Stimulated activated CD8-positive, alpha-beta memory T cell treated with anti-CD3 and anti-CD28 coated beads, Interleukin-15, amount 100 ng/mL, for 1 hour (primary cell): ENCODE results near the gene RPRD1B.

Source experiments
- DNase-seq: peaks from one replicate; pipeline ENCODE4 v3.0.0-alpha.2; 2020; ENCODE audit warnings: low read depth

RPRD1B gene

DNA sequence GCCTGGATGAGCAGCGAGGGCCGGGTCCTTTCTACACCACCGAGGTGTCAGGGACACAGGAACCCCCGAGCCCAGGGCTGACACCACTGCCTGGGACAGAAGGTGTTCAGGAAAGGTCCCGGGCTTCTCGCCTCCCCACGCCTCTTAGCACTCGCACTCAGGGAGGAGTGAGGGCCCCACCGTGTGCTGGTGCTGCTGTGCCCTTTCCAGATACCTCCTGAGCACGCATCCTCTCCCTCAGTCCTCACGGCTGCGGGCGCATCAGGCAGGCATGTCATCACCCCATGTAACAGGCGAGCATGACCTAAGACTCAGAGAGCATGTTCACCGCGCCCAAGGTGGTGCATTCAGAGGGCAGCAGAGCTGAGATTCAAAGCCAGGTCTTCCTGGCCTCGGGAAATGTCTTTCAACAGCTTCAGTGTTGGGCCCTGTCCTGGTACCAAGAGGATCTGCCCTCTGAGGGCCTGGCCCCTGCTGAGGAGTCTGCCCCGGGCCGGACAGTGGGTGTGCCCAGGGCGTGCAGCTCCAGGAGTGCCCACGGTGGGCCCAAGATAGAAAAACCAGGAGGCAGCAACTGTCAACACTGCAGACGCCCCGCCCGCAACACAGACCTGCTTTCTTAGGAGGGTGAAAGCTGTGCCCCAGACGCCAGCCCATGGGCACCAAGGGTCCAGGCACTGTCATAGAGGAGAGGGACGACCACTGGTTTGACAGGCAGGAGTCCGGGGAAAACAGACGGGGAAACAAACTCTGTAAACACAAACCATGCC, 102.3 kb downstream of the RPRD1B start:
- DNase-seq = no peak

DNA sequence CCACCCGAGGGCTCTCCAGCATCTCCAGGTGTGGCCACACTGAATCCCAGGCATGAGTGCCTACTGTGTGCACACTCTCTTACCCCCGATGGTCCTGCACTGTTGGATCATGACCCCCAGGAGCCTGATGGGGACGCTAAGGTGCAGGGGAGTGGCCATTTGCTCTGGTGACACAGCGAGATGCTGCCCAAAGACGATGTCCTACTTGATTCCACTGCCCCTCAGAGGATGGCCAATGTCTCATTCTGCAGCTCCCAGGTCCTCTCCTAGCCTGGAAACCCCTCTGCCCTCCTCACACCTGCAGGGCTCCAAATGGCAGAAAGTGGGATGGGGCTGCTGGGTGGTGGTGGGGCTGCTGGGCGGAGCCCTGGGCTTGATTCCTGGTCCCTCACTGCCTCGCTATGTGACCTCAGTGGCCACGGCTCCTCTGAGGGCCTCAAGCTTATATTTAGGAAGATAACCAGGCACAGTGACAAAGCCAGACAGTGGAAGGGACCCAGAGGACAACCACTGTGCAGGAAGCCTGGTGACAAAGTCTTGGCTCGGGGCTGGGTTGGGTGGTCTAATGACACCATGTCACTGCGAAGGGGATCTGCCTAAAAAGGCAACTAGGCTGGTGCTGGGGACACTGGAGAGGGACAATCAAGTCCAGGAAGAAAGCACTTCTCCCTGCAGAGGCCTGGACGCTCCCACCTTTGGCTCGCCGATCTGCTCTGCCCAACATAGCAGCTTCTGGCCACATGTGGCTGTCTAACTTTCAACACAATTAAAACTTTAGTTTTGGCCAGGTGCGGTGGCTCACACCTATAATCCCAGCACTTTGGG, 103.1 kb downstream of the RPRD1B start:
- no peak for DNase-seq

DNA sequence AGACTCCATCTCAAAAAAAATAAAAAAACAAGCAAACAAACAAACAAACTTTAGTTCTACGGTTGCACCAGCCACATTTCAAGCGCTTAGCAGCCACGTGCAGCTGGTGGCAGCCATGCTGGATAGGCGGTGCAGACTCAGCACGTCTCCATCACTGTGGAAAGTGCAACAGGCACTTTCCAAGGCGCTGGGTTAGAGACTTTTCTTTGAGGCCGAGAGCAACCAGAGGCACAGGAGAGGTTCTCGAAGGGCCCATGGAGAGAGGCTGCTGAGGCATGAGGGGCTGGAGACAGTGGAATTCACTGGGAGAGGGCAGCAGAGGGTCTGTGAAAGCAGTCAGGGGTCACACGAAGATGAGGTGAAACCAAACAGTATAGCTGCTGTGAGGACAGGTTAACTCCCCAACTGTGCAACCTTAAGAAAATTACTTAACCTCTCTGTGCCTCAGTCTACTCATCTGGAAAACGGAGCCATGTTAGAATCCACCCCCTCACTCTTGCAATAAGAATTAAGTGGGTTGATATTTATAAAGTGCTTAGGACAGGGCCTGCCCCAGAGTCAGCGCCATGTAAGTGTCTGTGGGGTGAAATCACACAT, 104.0 kb downstream of the RPRD1B start:
- no peak for DNase-seq

DNA sequence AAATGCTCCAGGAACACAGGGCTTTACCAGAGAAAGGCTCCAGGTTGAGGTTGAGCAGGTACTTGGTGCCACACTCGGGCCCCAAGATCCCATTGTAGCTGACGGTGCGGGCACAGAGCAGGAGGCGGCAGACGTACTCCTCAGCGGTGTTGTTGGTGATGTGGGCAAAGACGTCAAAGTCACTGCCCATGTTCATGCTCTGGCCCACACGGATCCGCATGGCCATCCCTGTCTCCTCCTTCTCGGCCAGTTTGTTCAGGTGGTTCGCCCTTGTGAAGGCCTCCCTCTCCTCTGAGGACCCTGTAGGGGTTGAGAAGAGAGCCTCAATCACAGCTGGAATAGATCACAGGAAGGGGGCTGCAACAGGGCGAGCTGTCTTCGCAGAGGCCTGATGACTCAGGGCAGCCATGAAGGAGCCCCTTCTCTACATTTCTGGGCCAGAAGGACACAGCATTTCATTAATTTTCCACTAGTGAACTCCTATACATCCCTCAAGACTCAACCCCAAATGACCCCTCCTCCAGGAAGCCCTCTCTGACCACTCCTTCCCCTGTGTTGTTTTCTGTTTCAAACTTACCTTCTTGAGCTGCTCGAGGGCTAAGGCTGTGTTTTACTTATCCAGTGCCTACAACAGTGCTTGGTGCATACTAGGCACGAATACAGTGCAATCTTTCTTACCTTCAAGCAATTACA, 104.7 kb downstream of the RPRD1B start:
- no peak for DNase-seq

DNA sequence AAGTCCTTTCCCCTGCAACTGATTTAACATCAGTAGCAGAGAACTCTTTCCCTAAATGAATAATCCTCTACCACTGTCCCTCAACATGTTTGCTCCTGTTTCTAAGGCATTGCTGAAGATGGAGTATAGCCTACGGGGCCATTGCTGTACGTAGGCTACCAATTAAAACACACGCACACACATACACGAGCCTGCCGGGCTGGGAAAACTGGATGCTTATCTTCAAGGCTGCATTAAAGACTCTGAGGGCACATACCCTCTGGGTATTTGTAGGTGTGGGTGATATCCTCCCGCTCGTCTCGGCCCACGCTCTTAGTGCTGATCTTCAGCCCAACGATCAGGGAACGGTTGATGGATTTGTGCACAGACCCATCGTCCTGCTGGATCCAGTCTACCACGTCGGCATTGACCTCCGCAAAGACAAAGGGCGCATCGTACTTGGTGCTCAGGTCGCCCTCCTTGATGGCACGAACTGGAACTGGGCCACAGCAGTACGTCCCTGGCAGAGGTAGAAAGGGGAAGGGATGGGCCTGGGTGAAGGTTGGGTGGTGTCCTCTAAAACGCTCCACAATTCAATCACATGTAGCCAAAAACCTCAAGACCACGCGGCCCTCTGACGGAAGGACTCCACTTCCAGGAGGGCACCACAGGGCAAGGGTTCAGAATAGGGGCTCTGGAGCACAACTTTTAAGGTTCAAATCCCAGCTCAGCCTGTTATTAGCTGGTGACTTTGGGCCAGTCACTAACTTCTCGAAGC, 105.8 kb downstream of the RPRD1B start:
- no peak for DNase-seq

DNA sequence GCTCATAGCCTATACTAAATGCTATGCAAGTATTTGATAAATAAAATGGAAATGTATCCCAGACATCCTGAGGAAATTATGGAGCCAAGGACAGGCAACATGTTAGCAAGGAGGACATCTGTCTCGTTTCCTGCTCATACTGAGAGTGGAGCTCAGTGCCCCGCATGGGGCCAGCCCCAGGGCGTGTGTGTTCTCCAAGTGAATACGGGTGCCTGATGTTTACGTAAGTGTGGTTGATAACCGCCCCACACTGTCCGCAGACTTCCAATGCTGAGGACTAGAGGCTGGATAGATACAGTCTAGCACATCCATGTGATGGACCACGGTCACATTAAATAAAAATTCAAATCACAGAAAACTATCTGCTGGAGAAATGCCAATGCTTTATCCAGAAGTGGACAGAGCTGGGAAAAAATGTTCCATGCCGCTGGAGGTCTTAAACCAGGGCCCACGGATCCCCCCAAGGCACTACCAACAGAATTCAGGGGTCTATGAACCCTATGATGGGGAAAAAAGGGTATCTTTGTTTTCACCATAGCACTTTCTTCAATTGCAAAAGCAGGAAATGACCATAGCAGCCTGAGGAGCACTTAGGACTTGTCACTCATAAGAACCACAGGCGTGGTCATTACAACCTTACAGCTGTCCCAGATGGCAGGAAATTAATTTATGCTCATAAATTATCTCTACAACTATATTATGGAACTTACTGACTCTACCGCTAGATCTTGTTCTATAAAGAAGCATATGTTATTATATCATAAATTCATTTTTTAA, 106.6 kb downstream of the RPRD1B start:
- no peak for DNase-seq

DNA sequence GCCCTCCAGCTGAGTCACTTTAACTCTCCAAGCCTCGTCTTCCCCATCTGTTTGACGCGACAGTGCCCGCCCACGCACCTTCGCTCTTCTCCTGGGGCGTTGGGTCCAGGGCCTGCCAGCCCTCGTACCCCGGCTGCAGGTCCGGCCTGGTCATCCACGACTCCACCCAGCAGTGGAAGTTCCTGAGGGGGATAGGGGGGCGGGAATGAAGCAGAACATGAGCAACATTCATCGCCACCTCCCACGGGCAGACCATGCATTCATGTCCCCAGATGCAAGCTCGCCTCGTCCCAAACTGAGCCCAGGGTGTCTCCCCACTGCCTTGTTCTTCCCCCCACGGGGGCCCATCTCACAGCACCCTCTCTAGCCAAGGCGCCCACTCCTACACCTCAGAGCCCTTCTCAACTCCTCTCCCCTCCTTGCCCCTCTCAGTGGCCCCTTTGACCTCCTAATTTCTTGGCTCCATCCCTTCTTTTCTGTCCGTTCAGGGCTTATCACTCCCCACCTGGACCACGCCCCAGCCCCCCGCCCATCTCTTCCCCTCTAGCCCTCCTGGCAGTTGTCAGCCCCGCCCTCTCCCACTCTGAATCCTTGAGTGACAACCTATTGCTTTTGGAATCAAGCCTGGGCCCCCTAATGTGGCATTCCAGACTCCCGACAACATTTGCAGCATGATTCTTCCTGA, 107.8 kb downstream of the RPRD1B start:
- no peak for DNase-seq
